Stimulated activated effector memory CD8-positive, alpha-beta T cell treated with anti-CD3 and anti-CD28 coated beads, Interleukin-12 subunit alpha, Interleukin-12 subunit beta, amount 100 ng/mL, for 72 hours (primary cell): ENCODE results near the gene RPS6KB1.
"Not testable (repeated sequence)": the region's sequence is repeated elsewhere in the genome, so short reads cannot be mapped to it uniquely, and the experiment has no call there.

ENCODE experiments used
- ATAC-seq: fragments of 150-1000 bp; cut with Tn5 transposase; 2 replicates; pipeline ENCODE4 v1.10.0; 2021
- DNase-seq, 2 donors: peaks; one replicate each; pipeline ENCODE4 v3.0.0; 2021 to 2022; ENCODE audit warnings: low spot score in 2 of 2
- H3K27ac Mint-ChIP-seq: one replicate; pipeline ENCODE4 v1.8.0; 2022; ENCODE audit warnings: mild to moderate bottlenecking, mixed read lengths
- H3K36me3 Mint-ChIP-seq: one replicate; pipeline ENCODE4 v1.8.0; 2022; ENCODE audit warnings: mild to moderate bottlenecking, mixed read lengths
- H3K4me1 Mint-ChIP-seq: one replicate; pipeline ENCODE4 v1.8.0; 2022; ENCODE audit warnings: mixed read lengths
- H3K4me3 Mint-ChIP-seq: one replicate; pipeline ENCODE4 v1.8.0; 2022; ENCODE audit warnings: mild to moderate bottlenecking, mixed read lengths
- H3K9me3 Mint-ChIP-seq: one replicate; pipeline ENCODE4 v1.8.0; 2022; ENCODE audit warnings: mixed read lengths

Gene RPS6KB1

DNA sequence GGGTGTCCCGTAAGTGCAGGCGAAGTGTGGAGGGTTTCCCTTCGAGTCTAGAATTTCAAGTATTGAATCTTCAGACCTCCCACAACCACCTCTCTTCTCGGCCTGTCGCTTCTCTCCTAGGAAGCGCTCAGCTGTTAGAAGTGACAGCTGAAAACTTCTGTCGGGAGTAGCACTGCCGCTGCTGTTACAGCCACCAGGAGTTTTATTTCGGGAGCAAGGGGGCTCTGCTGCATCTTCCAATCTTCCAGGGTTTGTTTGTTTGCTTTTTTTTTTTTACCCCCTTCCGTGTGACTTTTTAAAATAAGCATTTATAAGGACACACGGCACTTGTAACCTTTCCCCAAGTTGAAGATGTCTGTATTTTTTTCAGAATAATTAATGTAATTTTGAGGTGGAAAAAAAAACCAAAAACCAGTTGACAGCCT, 767 bp downstream of the RPS6KB1 start:
- Mint-ChIP-seq H3K36me3 (peaks cover 78% of the 10 kb centered on the region), H3K27ac (peak overlapping the region; percentile 99), H3K4me3 (peak overlapping the region; percentile 99), H3K4me1 (peaks cover 38% of the 10 kb centered on the region), H3K9me3 (no peaks in the 10 kb centered on the region)
- DNase-seq (no peak), ATAC-seq (no peak)

DNA sequence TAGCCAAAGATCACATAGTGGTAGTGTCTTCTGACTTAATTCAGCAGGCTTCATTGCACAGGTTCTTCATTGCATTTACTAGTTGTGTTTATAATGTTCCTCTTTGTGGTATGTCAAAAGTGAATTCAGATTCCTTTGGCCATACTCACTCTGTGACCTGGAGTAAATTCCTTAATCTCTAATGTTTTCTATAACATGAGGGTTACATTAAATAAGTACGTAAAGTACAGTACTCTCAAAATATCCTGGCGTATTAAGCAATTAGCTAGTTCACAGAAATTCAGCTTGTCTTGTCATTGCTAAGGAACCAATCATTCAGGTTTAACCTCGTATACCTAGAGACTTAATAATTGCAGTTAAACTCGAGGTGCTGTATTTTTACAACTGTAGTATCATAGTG, 4.2 kb downstream of the RPS6KB1 start:
- Mint-ChIP-seq H3K4me1 (peaks cover 38% of the 10 kb centered on the region), H3K4me3 (no peak overlapping the region), H3K36me3 (peaks cover 87% of the 10 kb centered on the region), H3K9me3 (no peaks in the 10 kb centered on the region), H3K27ac (no peak overlapping the region)
- ATAC-seq (no peak), DNase-seq (no peak)

DNA sequence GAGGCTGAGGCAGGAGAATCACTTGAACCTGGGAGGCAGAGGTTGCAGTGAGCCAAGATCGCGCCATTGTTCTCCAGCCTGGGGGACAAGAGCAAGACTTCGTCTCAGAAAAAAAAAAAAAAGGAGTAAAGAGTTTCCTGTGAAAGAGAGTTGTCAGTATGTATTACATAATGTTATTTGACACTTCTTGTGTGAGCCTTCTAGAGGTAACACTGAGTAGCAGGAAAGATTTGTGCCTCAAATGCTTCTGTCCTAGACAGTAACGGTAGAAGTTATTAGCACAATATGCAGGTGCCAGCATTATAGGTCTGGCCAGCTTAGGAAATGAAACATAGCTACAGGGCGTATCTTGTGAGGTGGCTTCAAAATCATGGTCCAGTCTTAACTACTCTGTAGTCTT, 6.2 kb downstream of the RPS6KB1 start:
- Mint-ChIP-seq H3K4me3 (no peak overlapping the region), H3K27ac (no peak overlapping the region), H3K36me3 (peaks cover 82% of the 10 kb centered on the region), H3K4me1 (peaks cover 37% of the 10 kb centered on the region), H3K9me3 (no peaks in the 10 kb centered on the region)
- ATAC-seq = peak; percentile 83
- no peak for DNase-seq

DNA sequence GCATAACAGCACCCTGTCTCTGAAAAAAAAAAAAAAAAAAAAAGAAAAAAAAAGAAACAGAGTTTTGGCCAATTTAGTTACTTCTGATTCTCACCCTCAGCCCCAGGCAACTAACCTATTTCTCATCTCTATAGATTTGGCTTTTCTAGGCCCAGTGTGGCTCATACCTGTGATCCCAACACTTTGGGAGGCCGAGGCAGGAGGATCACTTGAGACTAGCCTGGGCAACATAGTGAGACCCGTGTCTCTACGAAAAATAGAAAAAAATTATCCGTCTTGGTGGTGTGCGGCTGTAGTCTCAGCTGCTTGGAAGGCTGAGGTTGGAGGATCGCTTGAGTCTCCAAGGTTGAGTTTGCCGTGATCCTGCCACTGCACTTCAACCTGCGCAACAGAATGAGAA, 8.7 kb downstream of the RPS6KB1 start:
- H3K36me3 Mint-ChIP-seq = peaks cover 70% of the 10 kb centered on the region
- DNase-seq (no peak), ATAC-seq (no peak)
- no peak overlapping the region for H3K27ac Mint-ChIP-seq
- peaks cover 29% of the 10 kb centered on the region for H3K4me1 Mint-ChIP-seq
- no peaks in the 10 kb centered on the region for H3K9me3 Mint-ChIP-seq
- no peak overlapping the region for H3K4me3 Mint-ChIP-seq

DNA sequence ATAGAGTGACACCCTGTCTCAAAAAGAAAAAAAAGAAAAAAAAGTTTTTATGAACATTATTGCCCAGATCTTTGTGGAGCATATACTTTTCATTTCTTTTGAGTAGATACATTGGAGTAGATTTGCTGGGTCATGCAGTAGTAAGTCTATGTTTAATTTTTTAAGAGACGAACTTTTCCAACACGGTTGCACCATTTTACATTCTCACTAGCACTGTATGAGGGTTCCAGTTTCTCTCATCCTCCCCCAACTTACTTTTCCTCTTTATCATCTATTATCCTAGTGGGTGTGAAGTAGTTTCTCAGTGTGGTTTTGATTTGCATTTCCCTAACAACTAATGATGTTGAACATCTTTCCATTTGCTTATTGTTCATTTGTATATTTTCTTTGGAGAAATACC, 10.5 kb downstream of the RPS6KB1 start:
- Mint-ChIP-seq H3K27ac (no peak overlapping the region), H3K4me1 (peaks cover 27% of the 10 kb centered on the region), H3K4me3 (no peak overlapping the region), H3K9me3 (no peaks in the 10 kb centered on the region), H3K36me3 (peaks cover 80% of the 10 kb centered on the region)
- DNase-seq (no peak), ATAC-seq (no peak)

DNA sequence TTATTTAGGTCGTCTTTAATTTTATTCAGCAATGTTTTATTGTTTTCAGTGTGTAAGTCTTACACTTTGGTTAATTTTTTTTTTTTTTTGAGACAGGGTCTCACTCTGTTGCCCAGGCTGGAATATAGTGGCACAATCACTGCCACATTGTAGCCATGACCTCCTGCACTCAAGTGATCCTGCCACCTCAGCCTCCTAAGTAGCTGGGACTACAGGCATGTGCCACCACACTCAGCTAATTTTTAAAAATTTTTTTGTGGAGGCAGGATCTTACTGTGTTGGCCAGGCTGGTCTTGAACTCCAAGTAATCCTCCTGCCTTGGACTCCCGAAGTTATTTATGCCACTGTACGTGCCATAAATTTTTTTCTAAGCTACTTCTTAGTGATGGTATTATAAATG, 14.5 kb downstream of the RPS6KB1 start:
- peaks cover 78% of the 10 kb centered on the region for H3K36me3 Mint-ChIP-seq
- peaks cover 14% of the 10 kb centered on the region for H3K4me1 Mint-ChIP-seq
- ATAC-seq = no peak

DNA sequence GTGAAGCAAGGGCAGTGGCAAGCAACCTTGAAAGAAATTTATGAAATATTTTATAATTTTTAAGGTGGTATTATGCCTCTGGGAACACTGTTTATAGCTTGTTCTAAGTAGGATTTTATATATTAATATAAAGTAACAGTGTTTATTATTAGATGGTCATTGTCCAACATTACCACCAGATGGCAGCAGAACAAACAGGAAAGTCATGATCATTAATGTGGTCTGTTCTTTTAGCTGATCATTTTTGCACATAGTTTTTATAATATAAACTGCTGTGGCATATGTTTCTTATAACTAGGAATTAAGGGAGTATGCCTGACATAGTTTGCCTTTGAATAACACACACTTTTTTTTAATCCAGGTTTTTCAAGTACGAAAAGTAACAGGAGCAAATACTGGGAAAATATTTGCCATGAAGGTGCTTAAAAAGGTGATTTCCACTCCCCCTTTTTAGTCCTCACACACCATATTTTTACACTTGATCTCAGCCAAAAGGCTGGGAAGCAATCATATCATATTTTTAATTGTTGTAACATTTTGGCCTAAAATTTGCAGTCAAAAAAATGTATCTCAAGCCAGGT, 21.4 kb downstream of the RPS6KB1 start:
- no peak overlapping the region for H3K4me3 Mint-ChIP-seq
- no peaks in the 10 kb centered on the region for H3K9me3 Mint-ChIP-seq
- H3K36me3 Mint-ChIP-seq = peaks cover 98% of the 10 kb centered on the region
- no peak for ATAC-seq
- no peak overlapping the region for H3K27ac Mint-ChIP-seq
- DNase-seq = no peak
- peaks cover 5% of the 10 kb centered on the region for H3K4me1 Mint-ChIP-seq

More for the DNA sequence above, 14.5 kb downstream of the RPS6KB1 start:
- DNase-seq = no peak
- Mint-ChIP-seq H3K27ac (no peak overlapping the region), H3K4me3 (no peak overlapping the region), H3K9me3 (no peaks in the 10 kb centered on the region)

DNA sequence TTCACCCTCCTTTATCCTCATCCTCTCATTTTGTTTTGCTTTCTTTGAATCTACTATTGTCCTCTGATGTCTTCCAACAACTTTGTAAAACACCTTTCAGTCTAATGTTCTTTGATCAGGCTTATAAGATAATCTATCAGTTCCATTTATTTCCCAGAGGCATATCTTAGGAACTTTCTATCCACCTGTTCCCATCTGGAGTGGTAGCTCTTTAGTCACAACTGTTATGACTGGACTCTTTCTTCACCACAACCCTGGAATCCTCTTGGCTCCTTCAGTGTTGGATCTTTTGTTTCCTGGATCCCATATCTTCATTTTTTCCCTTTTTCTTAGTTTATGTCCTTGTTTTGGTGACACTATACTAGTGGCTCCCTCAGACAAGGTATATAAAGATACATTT, 23.5 kb downstream of the RPS6KB1 start:
- H3K9me3 Mint-ChIP-seq = no peaks in the 10 kb centered on the region
- DNase-seq (no peak), ATAC-seq (no peak)
- H3K36me3 Mint-ChIP-seq = peaks cover 100% of the 10 kb centered on the region
- H3K4me3 Mint-ChIP-seq = no peak overlapping the region
- peaks cover 5% of the 10 kb centered on the region for H3K4me1 Mint-ChIP-seq
- no peak overlapping the region for H3K27ac Mint-ChIP-seq

DNA sequence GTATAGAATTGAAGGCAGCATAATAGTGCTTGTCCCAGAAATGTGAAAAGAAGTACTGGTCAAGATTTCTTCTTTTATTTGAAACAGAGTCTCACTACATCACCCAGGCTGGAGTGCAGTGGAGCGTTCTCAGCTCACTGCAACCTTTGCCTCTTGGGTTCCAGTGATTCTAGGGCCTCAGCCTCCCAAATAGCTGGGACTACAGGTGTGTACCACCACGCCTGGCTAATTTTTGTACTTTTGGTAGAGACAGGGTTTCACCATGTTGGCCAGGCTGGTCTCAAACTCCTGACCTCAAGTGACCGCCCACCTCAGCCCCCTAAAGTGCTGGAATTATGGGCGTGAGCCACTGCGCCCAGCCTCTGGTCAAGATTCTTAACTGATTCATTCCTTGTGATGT, 27.7 kb downstream of the RPS6KB1 start:
- Mint-ChIP-seq H3K36me3 (peaks cover 100% of the 10 kb centered on the region), H3K27ac (peak overlapping the region; percentile 40)
- H3K4me3 Mint-ChIP-seq, H3K4me1 Mint-ChIP-seq, DNase-seq, H3K9me3 Mint-ChIP-seq, ATAC-seq: not testable (repeated sequence)

DNA sequence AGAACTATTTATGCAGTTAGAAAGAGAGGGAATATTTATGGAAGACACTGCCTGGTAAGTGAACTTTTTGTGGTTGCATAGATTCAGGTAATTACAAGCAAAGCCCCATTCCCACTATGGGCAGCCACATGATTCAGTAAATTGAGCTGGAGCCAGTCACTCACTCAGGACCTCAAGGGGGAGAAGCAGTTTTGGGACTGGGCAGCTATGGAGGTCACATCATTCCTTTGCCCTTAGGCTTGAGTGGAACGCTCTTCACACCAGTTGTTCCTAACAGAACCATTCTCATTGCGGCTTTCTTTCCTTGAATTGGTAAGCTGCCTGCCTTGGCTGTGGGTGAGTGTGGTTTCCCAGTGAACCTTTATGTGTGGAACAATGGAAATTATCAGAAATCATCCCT, 37.2 kb downstream of the RPS6KB1 start:
- H3K4me1 Mint-ChIP-seq, H3K4me3 Mint-ChIP-seq, ATAC-seq, H3K27ac Mint-ChIP-seq, DNase-seq, H3K9me3 Mint-ChIP-seq: not testable (repeated sequence)
- H3K36me3 Mint-ChIP-seq = peaks cover 100% of the 10 kb centered on the region

DNA sequence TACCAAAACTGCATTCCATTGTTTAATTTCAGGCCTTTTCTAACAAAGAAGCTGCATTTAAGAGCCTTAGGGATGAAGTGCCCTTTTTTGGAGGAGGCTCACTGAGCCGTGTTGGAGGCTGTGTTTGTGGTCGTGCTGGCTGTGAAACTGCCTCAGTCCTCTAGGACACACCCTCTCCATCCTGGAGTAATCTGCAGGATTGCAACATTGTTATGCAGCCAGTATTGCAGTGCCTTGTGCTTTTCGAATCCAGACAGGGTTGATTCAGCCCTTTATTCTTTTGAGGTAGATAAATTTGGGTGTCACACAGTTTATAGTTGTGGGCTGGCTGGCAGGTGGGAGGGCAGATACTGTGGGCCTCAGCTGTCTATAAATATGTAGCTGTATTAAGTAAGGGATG, 37.8 kb downstream of the RPS6KB1 start:
- peaks cover 100% of the 10 kb centered on the region for H3K36me3 Mint-ChIP-seq
- not testable (repeated sequence) for DNase-seq, ATAC-seq, H3K4me1 Mint-ChIP-seq, H3K4me3 Mint-ChIP-seq, H3K9me3 Mint-ChIP-seq
- peak overlapping the region; percentile 41 for H3K27ac Mint-ChIP-seq

DNA sequence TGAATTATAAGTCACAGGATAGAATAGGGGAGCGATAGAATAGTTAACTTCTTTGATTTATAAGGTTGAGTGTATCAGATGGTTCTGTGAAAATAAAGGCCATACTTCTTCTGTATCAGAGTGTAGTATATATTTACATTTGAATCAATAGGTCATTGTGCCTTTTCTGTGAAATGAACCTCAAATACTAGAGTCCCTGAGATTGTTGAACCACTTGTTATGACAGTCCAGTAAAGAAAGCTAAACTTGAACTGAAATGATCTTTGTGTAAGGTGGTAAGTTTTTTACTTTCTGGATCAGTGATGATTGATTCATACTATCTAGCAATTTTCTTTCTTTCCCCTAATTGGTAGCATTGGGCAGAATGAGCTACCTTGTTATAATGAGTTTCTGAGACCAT, 40.4 kb downstream of the RPS6KB1 start:
- not testable (repeated sequence) for H3K4me3 Mint-ChIP-seq
- H3K27ac Mint-ChIP-seq = peak overlapping the region; percentile 30
- peaks cover 100% of the 10 kb centered on the region for H3K36me3 Mint-ChIP-seq

DNA sequence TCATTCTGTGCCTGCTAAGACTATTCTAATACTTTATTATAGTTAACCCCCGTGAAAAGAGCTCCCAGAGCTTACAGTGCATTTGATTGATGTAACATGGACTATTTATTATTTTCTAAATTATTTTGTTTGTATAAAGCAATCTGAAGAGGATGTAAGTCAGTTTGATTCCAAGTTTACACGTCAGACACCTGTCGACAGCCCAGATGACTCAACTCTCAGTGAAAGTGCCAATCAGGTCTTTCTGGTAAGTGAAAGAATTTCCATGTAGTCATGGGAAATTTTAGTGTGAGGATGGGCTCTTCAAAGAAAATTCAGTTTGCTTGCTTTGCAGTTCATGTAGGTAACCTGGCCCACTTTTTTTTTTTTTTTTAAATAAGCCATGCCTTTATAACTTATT, 47.8 kb downstream of the RPS6KB1 start:
- Mint-ChIP-seq H3K36me3 (peaks cover 100% of the 10 kb centered on the region), H3K27ac (peak overlapping the region; percentile 76)
- H3K4me1 Mint-ChIP-seq, H3K4me3 Mint-ChIP-seq, DNase-seq, H3K9me3 Mint-ChIP-seq, ATAC-seq: not testable (repeated sequence)

More for the DNA sequence above, 40.4 kb downstream of the RPS6KB1 start:
- H3K9me3 Mint-ChIP-seq, DNase-seq, ATAC-seq, H3K4me1 Mint-ChIP-seq: not testable (repeated sequence)

DNA sequence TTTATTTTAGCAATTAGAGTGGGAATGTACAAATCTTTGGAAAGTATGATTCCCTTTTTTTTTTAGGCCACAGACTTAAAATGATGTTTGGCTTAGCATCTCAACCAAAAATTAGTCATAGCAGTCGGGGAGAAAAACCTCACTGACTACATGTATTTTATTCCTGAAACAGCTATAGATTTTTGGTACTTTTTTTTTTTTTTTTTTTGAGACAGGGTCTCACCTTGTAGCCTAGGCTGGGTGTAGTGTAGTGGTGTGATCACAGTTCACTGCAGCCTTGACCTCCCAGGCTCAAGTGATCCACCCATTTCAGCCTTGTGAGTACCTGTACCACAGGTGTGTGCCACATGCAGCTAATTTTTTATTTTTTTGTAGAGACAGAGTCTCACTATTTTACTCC, 48.2 kb downstream of the RPS6KB1 start:
- peak overlapping the region; percentile 76 for H3K27ac Mint-ChIP-seq
- H3K9me3 Mint-ChIP-seq = no peaks in the 10 kb centered on the region
- peaks cover 100% of the 10 kb centered on the region for H3K36me3 Mint-ChIP-seq
- DNase-seq = no peak
- ATAC-seq = no peak
- peaks cover 9% of the 10 kb centered on the region for H3K4me1 Mint-ChIP-seq
- H3K4me3 Mint-ChIP-seq = no peak overlapping the region

DNA sequence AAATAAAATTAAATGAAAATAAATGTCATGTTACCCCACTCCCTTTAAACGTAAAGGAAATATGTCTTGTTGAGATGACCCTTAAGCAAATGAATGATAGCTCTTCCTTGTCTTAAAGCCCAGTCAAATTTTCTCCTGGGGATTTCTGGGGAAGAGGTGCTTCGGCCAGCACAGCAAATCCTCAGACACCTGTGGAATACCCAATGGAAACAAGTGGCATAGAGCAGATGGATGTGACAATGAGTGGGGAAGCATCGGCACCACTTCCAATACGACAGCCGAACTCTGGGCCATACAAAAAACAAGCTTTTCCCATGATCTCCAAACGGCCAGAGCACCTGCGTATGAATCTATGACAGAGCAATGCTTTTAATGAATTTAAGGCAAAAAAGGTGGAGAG, 53.5 kb downstream of the RPS6KB1 start:
- Mint-ChIP-seq H3K36me3 (peaks cover 86% of the 10 kb centered on the region), H3K4me1 (peaks cover 10% of the 10 kb centered on the region)
- not testable (repeated sequence) for H3K4me3 Mint-ChIP-seq, DNase-seq, H3K27ac Mint-ChIP-seq, H3K9me3 Mint-ChIP-seq, ATAC-seq

DNA sequence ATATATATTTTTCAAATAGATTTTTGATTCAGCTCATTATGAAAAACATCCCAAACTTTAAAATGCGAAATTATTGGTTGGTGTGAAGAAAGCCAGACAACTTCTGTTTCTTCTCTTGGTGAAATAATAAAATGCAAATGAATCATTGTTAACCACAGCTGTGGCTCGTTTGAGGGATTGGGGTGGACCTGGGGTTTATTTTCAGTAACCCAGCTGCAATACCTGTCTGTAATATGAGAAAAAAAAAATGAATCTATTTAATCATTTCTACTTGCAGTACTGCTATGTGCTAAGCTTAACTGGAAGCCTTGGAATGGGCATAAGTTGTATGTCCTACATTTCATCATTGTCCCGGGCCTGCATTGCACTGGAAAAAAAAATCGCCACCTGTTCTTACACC, 54.4 kb downstream of the RPS6KB1 start:
- not testable (repeated sequence) for H3K4me3 Mint-ChIP-seq, DNase-seq, H3K9me3 Mint-ChIP-seq
- Mint-ChIP-seq H3K4me1 (peaks cover 10% of the 10 kb centered on the region), H3K27ac (peak overlapping the region; percentile 71), H3K36me3 (peaks cover 83% of the 10 kb centered on the region)
- peak; percentile 64 for ATAC-seq

DNA sequence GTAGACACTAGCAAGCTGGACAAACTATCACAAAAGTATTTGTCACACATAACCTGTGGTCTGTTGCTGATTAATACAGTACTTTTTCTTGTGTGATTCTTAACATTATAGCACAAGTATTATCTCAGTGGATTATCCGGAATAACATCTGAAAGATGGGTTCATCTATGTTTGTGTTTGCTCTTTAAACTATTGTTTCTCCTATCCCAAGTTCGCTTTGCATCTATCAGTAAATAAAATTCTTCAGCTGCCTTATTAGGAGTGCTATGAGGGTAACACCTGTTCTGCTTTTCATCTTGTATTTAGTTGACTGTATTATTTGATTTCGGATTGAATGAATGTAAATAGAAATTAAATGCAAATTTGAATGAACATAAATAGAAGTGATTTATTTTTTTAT, 57.1 kb downstream of the RPS6KB1 start:
- no peaks in the 10 kb centered on the region for H3K9me3 Mint-ChIP-seq
- H3K27ac Mint-ChIP-seq = no peak overlapping the region
- ATAC-seq (no peak), DNase-seq (no peak)
- peaks cover 80% of the 10 kb centered on the region for H3K36me3 Mint-ChIP-seq
- H3K4me1 Mint-ChIP-seq = peaks cover 10% of the 10 kb centered on the region
- H3K4me3 Mint-ChIP-seq = no peak overlapping the region
